HG02763 (cell line): ENCODE data around the gene SLC9A6.
"Not testable (repeated sequence)": the region's sequence is repeated elsewhere in the genome, so short reads cannot be mapped to it uniquely, and the experiment has no call there.

ENCODE experiments used
- ATAC-seq: cut with Tn5 transposase; IDR thresholded peaks from one replicate; pipeline ENCODE4 v1.9.1; 2021; ENCODE audit warnings: mild to moderate bottlenecking, moderate library complexity; ENCODE audit not compliant: unreplicated experiment

Gene SLC9A6

GRCh38 chrX:136061286-136061685 lies 76.1 kb downstream of the SLC9A6 start:
- ATAC-seq: no peak

GRCh38 chrX:136061696-136062095 lies 76.5 kb downstream of the SLC9A6 start:
- no peak for ATAC-seq

- ATAC-seq: no peak
These were observed 78.3 kb downstream of the SLC9A6 start for GRCh38 chrX:136063340-136064079.

GRCh38 chrX:136064661-136065043 lies 79.4 kb downstream of the SLC9A6 start:
- no peak for ATAC-seq

- ATAC-seq: no peak
These were observed 79.9 kb downstream of the SLC9A6 start for GRCh38 chrX:136065044-136065671.

GRCh38 chrX:136067097-136067496 lies 81.9 kb downstream of the SLC9A6 start:
- no peak for ATAC-seq

- ATAC-seq: no peak
These were observed 82.7 kb downstream of the SLC9A6 start for GRCh38 chrX:136067966-136068365.

- no peak for ATAC-seq
These were observed 91.7 kb downstream of the SLC9A6 start for GRCh38 chrX:136076942-136077341.

GRCh38 chrX:136080766-136081165 lies 95.5 kb downstream of the SLC9A6 start:
- no peak for ATAC-seq

GRCh38 chrX:136086521-136086920 lies 101.3 kb downstream of the SLC9A6 start:
- ATAC-seq: no peak

- not testable (repeated sequence) for ATAC-seq
These were observed 106.7 kb downstream of the SLC9A6 start for GRCh38 chrX:136091898-136092297.

- ATAC-seq: no peak
These were observed 109.7 kb downstream of the SLC9A6 start for GRCh38 chrX:136094962-136095361.
